Ectodermal cell (in vitro differentiated cells): ENCODE results near the gene KRT74. TPM values are rescaled to one million over a fixed set of nuclear protein-coding genes. Genes with fewer than 3 reads are reported as not detected.

Experiments used
- H3K27ac ChIP-seq: 2 replicates; pipeline ENCODE4 v1.7.0; 2013; ENCODE audit warnings: mild to moderate bottlenecking, low read depth, low read length; ENCODE audit not compliant: insufficient read depth, poor library complexity, severe bottlenecking
- H3K27me3 ChIP-seq: 2 replicates; pipeline ENCODE4 v1.7.0; 2013; ENCODE audit warnings: mild to moderate bottlenecking, low read length; ENCODE audit not compliant: insufficient read depth, control insufficient read depth, poor library complexity, severe bottlenecking
- H3K36me3 ChIP-seq: one replicate; pipeline ENCODE4 v1.7.0; 2013; ENCODE audit warnings: low read length; ENCODE audit not compliant: control insufficient read depth, insufficient read depth
- H3K4me1 ChIP-seq: one replicate; pipeline ENCODE4 v1.7.0; 2013; ENCODE audit warnings: low read length; ENCODE audit not compliant: control insufficient read depth, insufficient read depth
- H3K4me3 ChIP-seq: 2 replicates; pipeline ENCODE4 v1.7.0; 2013; ENCODE audit warnings: low read depth, low read length, control low read depth; ENCODE audit not compliant: insufficient read depth
- H3K9me3 ChIP-seq: 2 replicates; pipeline ENCODE4 v1.7.0; 2013; ENCODE audit warnings: mild to moderate bottlenecking, low read length, moderate library complexity; ENCODE audit not compliant: control insufficient read depth
- WGBS, 2 experiments: methylation state at CpG; one replicate each; pipeline ENCODE4 v1.1.7; 2013; ENCODE audit warnings: missing lambda C conversion rate in 2 of 2; 5-methylcytosine and 5-hydroxymethylcytosine counted together
- polyA plus RNA-seq, 4 experiments: library from polyadenylated mRNA; stranded (reverse); fragments of 50-300 nt; gene quantifications; one replicate each; pipeline ENCODE4 v1.2.3, GENCODE V29; 2013

Gene KRT74
- not detected for polyA plus RNA-seq (2013, experiment 1 of 4)
- polyA plus RNA-seq (2013, experiment 2 of 4) = not detected
- not detected for polyA plus RNA-seq (2013, experiment 3 of 4)
- polyA plus RNA-seq (2013, experiment 4 of 4) = not detected

GRCh38 chr12:52573743-52574142, at the start of gene KRT74:
KRT74 (minus strand) TSS chr12:52573843; CDS start chr12:52573777, 66 bp downstream.
- Histone ChIP-seq H3K36me3 (no peaks in the 10 kb centered on the region), H3K4me3 (no peak within 1 kb of the TSS), H3K27ac (no peak within 1 kb of the TSS), H3K9me3 (no peaks in the 10 kb centered on the region), H3K4me1 (no peaks in the 10 kb centered on the region), H3K27me3 (no peaks in the 10 kb centered on the region)
- WGBS, 2 experiments = 88 to 94% methylated on average over 3 of the region's 3 CpGs

- Histone ChIP-seq H3K27ac (no peak overlapping the region), H3K4me3 (no peak overlapping the region), H3K27me3 (no peaks in the 10 kb centered on the region), H3K4me1 (no peaks in the 10 kb centered on the region), H3K9me3 (no peaks in the 10 kb centered on the region), H3K36me3 (no peaks in the 10 kb centered on the region)
- WGBS, 2 experiments = 68 to 85% methylated on average over 2 to 5 of the region's 5 CpGs
Observed at GRCh38 chr12:52622349-52622748, 48.7 kb upstream of the KRT74 start.

- Histone ChIP-seq H3K27ac (no peak overlapping the region), H3K4me1 (no peaks in the 10 kb centered on the region), H3K36me3 (no peaks in the 10 kb centered on the region), H3K27me3 (no peaks in the 10 kb centered on the region), H3K4me3 (no peak overlapping the region), H3K9me3 (no peaks in the 10 kb centered on the region)
- WGBS, 2 experiments = 84 to 86% methylated on average over 2 of the region's 2 CpGs
Observed at GRCh38 chr12:52618866-52619265, 45.2 kb upstream of the KRT74 start.

GRCh38 chr12:52618216-52618615, 44.6 kb upstream of the KRT74 start, which contains the start of gene KRT73:
KRT73 (minus strand) TSS chr12:52618559; CDS start chr12:52618524, 35 bp downstream.
- H3K27me3 ChIP-seq = no peaks in the 10 kb centered on the region
- H3K27ac ChIP-seq = no peak within 1 kb of the TSS
- no peaks in the 10 kb centered on the region for H3K36me3 ChIP-seq
- no peak within 1 kb of the TSS for H3K4me3 ChIP-seq
- no peaks in the 10 kb centered on the region for H3K9me3 ChIP-seq
- 92 to 93% methylated on average over 14 of the region's 14 CpGs for WGBS, 2 experiments
- no peaks in the 10 kb centered on the region for H3K4me1 ChIP-seq

GRCh38 chr12:52617403-52617785, 43.8 kb upstream of the KRT74 start:
- no peak overlapping the region for H3K4me3 ChIP-seq
- H3K9me3 ChIP-seq = no peaks in the 10 kb centered on the region
- WGBS, 2 experiments = 91 to 94% methylated on average over 7 of the region's 7 CpGs
- H3K27ac ChIP-seq = no peak overlapping the region
- H3K27me3 ChIP-seq = no peaks in the 10 kb centered on the region
- no peaks in the 10 kb centered on the region for H3K4me1 ChIP-seq
- no peaks in the 10 kb centered on the region for H3K36me3 ChIP-seq

- no peaks in the 10 kb centered on the region for H3K4me1 ChIP-seq
- H3K27ac ChIP-seq = no peak overlapping the region
- WGBS, 2 experiments = 92 to 95% methylated on average over 10 of the region's 10 CpGs
- H3K27me3 ChIP-seq = no peaks in the 10 kb centered on the region
- H3K4me3 ChIP-seq = no peak overlapping the region
- no peaks in the 10 kb centered on the region for H3K36me3 ChIP-seq
- H3K9me3 ChIP-seq = no peaks in the 10 kb centered on the region
Observed at GRCh38 chr12:52616680-52617402, 43.2 kb upstream of the KRT74 start.

- WGBS, 2 experiments = 94 to 96% methylated on average over 9 of the region's 9 CpGs
- Histone ChIP-seq H3K4me3 (no peak overlapping the region), H3K4me1 (no peaks in the 10 kb centered on the region), H3K36me3 (no peaks in the 10 kb centered on the region), H3K27me3 (no peaks in the 10 kb centered on the region), H3K9me3 (no peaks in the 10 kb centered on the region), H3K27ac (no peak overlapping the region)
Observed at GRCh38 chr12:52615912-52616311, 42.3 kb upstream of the KRT74 start.

GRCh38 chr12:52615208-52615868, 41.7 kb upstream of the KRT74 start:
- H3K4me3 ChIP-seq = no peak overlapping the region
- no peaks in the 10 kb centered on the region for H3K36me3 ChIP-seq
- H3K27me3 ChIP-seq = no peaks in the 10 kb centered on the region
- no peaks in the 10 kb centered on the region for H3K4me1 ChIP-seq
- H3K9me3 ChIP-seq = no peaks in the 10 kb centered on the region
- H3K27ac ChIP-seq = no peak overlapping the region
- 86 to 93% methylated on average over 4 to 5 of the region's 6 CpGs for WGBS, 2 experiments

GRCh38 chr12:52614381-52615207, 41.0 kb upstream of the KRT74 start:
- WGBS, 2 experiments = 88 to 92% methylated on average over 10 of the region's 10 CpGs
- Histone ChIP-seq H3K4me3 (no peak overlapping the region), H3K27ac (no peak overlapping the region), H3K27me3 (no peaks in the 10 kb centered on the region), H3K4me1 (no peaks in the 10 kb centered on the region), H3K9me3 (no peaks in the 10 kb centered on the region), H3K36me3 (no peaks in the 10 kb centered on the region)
